Stimulated activated CD8-positive, alpha-beta memory T cell treated with anti-CD3 and anti-CD28 coated beads, Interleukin-12 subunit alpha, Interleukin-12 subunit beta, amount 100 ng/mL, for 4 hours (primary cell): ENCODE results near the gene CNTNAP5.

Source experiments
- DNase-seq: peaks from one replicate; pipeline ENCODE4 v3.0.0-alpha.2; 2020; ENCODE audit warnings: low read depth

Gene CNTNAP5

GRCh38 chr2:124816007-124816406 is 790.9 kb downstream of the CNTNAP5 start:
- DNase-seq, result no peak

GRCh38 chr2:124822516-124822915 is 797.4 kb downstream of the CNTNAP5 start:
- DNase-seq, result no peak

GRCh38 chr2:124824441-124824840 is 799.4 kb downstream of the CNTNAP5 start:
- no peak for DNase-seq

GRCh38 chr2:124832521-124832920 is 807.4 kb downstream of the CNTNAP5 start:
- no peak for DNase-seq

- no peak for DNase-seq
These were observed 809.2 kb downstream of the CNTNAP5 start for GRCh38 chr2:124834331-124834730.

GRCh38 chr2:124835331-124835730 is 810.2 kb downstream of the CNTNAP5 start:
- no peak for DNase-seq

- DNase-seq, result no peak
These were observed 811.3 kb downstream of the CNTNAP5 start for GRCh38 chr2:124836416-124836815.

GRCh38 chr2:124837496-124837895 is 812.4 kb downstream of the CNTNAP5 start:
- DNase-seq, result no peak

- no peak for DNase-seq
These were observed 813.3 kb downstream of the CNTNAP5 start for GRCh38 chr2:124838406-124838805.

GRCh38 chr2:124867247-124867646 is 842.2 kb downstream of the CNTNAP5 start:
- DNase-seq, result no peak

- no peak for DNase-seq
These were observed 849.1 kb downstream of the CNTNAP5 start for GRCh38 chr2:124874219-124874618.

- DNase-seq, result no peak
These were observed 849.6 kb downstream of the CNTNAP5 start for GRCh38 chr2:124874676-124875075.

- DNase-seq, result no peak
These were observed 850.6 kb downstream of the CNTNAP5 start for GRCh38 chr2:124875627-124876244.

- DNase-seq, result no peak
These were observed 852.1 kb downstream of the CNTNAP5 start for GRCh38 chr2:124877141-124877577.

GRCh38 chr2:124879640-124880039 is 854.6 kb downstream of the CNTNAP5 start:
- no peak for DNase-seq

- no peak for DNase-seq
These were observed 855.9 kb downstream of the CNTNAP5 start for GRCh38 chr2:124880995-124881394.

GRCh38 chr2:124882423-124882822 is 857.3 kb downstream of the CNTNAP5 start:
- no peak for DNase-seq

- no peak for DNase-seq
These were observed 858.5 kb downstream of the CNTNAP5 start for GRCh38 chr2:124883595-124883994.

- no peak for DNase-seq
These were observed 859.2 kb downstream of the CNTNAP5 start for GRCh38 chr2:124884315-124884714.

GRCh38 chr2:124886216-124886615 is 861.1 kb downstream of the CNTNAP5 start:
- DNase-seq, result no peak

GRCh38 chr2:124887466-124887865 is 862.4 kb downstream of the CNTNAP5 start:
- no peak for DNase-seq

GRCh38 chr2:124888431-124888830 is 863.3 kb downstream of the CNTNAP5 start:
- DNase-seq, result no peak

- DNase-seq, result no peak
These were observed 869.1 kb downstream of the CNTNAP5 start for GRCh38 chr2:124894199-124894598.

- no peak for DNase-seq
These were observed 873.7 kb downstream of the CNTNAP5 start for GRCh38 chr2:124898827-124899226.
